Panc1 (cell line): Measurements from ENCODE around the gene INO80. TPM values are rescaled to one million over a fixed set of nuclear protein-coding genes. Genes with fewer than 3 reads are reported as not detected.

ENCODE experiments used
- ATAC-seq: fragments of 200-7000 bp; cut with Tn5 transposase; 2 replicates; pipeline ENCODE4 v1.9.1; 2020; ENCODE audit warnings: mild to moderate bottlenecking, moderate library complexity
- BruUV-seq: library from RNA; stranded (reverse); fragments of 400-500 nt; replicated peaks from 2 replicates; lab custom pipeline; 2021; lab: Mats Ljungman, UMichigan
- CTCF ChIA-PET: fragments of 300-600 bp; sonication (Branson Sonifier 250); formaldehyde crosslinking; loops from one replicate; lab custom pipeline; 2022; ENCODE audit warnings: antibody characterized with exemption; lab: Charles Lee
- POLR2A ChIA-PET: fragments of 300-600 bp; sonication (Branson Sonifier 250); formaldehyde crosslinking; loops from one replicate; lab custom pipeline; 2022; ENCODE audit warnings: antibody characterized with exemption; lab: Charles Lee
- DNase-seq: peaks from one replicate; pipeline ENCODE4 v3.0.0-alpha.2; 2010; ENCODE audit warnings: low read depth, low spot score
- H3K27ac ChIP-seq: 2 replicates; pipeline ENCODE4 v1.5.1; 2011; ENCODE audit warnings: mild to moderate bottlenecking, low read length, inconsistent platforms
- H3K27me3 ChIP-seq: fragments of 200-500 bp; sonication (Bioruptor generic); 2 replicates; pipeline ENCODE4 v1.6.0; 2014; ENCODE audit warnings: low read length, inconsistent platforms; ENCODE audit not compliant: control insufficient read depth, insufficient read depth
- H3K36me3 ChIP-seq: fragments of 200-500 bp; sonication (Bioruptor generic); 2 replicates; pipeline ENCODE4 v1.5.1; 2014; ENCODE audit warnings: inconsistent platforms, mild to moderate bottlenecking, low read length, moderate library complexity; ENCODE audit not compliant: control insufficient read depth, insufficient read depth
- H3K4me1 ChIP-seq: 2 replicates; pipeline ENCODE4 v1.5.1; 2011; ENCODE audit warnings: inconsistent platforms, mild to moderate bottlenecking, low read length, moderate library complexity; ENCODE audit not compliant: control insufficient read depth, insufficient read depth
- H3K4me3 ChIP-seq, 2 experiments: 2 replicates each; pipeline ENCODE4 v1.5.1; 2011 to 2012; ENCODE audit warnings: low read depth in 2 of 2, low read length in 2 of 2, mild to moderate bottlenecking in 2 of 2, inconsistent platforms in 1 of 2, moderate library complexity in 1 of 2
- H3K9me3 ChIP-seq: fragments of 200-500 bp; sonication (Bioruptor generic); 2 replicates; pipeline ENCODE4 v1.5.1; 2014; ENCODE audit warnings: low read depth, mild to moderate bottlenecking, inconsistent platforms, low read length, moderate library complexity; ENCODE audit not compliant: control insufficient read depth, insufficient read depth
- POLR2AphosphoS5 ChIP-seq: IDR thresholded peaks from 2 replicates; pipeline ENCODE4 v1.6.1; 2012; ENCODE audit warnings: mild to moderate bottlenecking, low read depth, low read length, moderate library complexity
- SIN3A ChIP-seq: IDR thresholded peaks from 2 replicates; pipeline ENCODE4 v1.6.1; 2012; ENCODE audit warnings: low read depth, mild to moderate bottlenecking, low read length, moderate library complexity, borderline replicate concordance; ENCODE audit not compliant: insufficient read depth
- TCF7L2 ChIP-seq: IDR thresholded peaks from 2 replicates; pipeline ENCODE4 v1.6.1; 2011; ENCODE audit warnings: mild to moderate bottlenecking, low read depth, low read length, inconsistent platforms
- in situ Hi-C: cut with HindIII; loops from 2 replicates; pipeline ENCODE4 v1.10.0; 2016; ENCODE audit warnings: low sequenced_read_pairs, low pct_unique_long_range_greater_than_20kb
- intact Hi-C: fragments of 100-400 bp; cut with micrococcal nuclease; formaldehyde crosslinking; loops from one replicate; pipeline ENCODE4 v1.10.0; 2022; ENCODE audit not compliant: unreplicated experiment
- total RNA-seq: library from RNA; stranded (reverse); gene quantifications from one replicate; pipeline ENCODE4 v1.2.1, GENCODE V29; 2021; ENCODE audit not compliant: unreplicated experiment
- TF ChIP-seq, protein P1 (sequence below), 2 experiments: IDR thresholded peaks; 2 replicates each; pipeline ENCODE4 v1.6.1; 2011 to 2012; ENCODE audit warnings: low read depth in 2 of 2, control low read depth in 1 of 2, low read length in 1 of 2, mild to moderate bottlenecking in 1 of 2, moderate library complexity in 1 of 2; ENCODE audit not compliant: insufficient read depth in 1 of 2
- TF ChIP-seq, protein P2 (sequence below): fragments of 450-650 bp; IDR thresholded peaks from 2 replicates; pipeline ENCODE4 v1.5.1; 2017; ENCODE audit warnings: mild to moderate bottlenecking

INO80 gene
- total RNA-seq, 1 experiment from 2014 or later, result 26.2 TPM

DNA sequence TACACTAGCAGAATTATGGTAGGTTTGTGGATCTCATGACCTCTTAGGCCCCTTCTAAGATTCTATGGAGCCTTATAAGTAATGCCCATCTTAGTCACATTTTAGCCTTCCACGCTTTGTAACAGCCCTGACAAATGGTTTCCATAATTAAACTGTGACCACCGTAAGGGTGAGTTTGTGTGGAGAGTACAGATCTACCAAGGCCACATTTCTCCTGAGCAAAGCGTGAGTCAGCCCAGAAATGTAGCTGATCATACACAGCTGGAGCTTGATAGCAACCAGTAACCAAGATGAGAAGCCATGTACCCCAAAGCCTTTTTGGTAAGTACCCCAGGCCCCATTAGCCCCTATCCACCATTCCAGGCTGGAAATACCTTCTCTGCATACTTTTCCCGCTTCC is 131.1 kb downstream of the INO80 start:
- BruUV-seq, result no TSS peak
- Histone ChIP-seq H3K4me3 (no peak overlapping the region), H3K9me3 (no peaks in the 10 kb centered on the region), H3K4me1 (no peaks in the 10 kb centered on the region), H3K27me3 (no peaks in the 10 kb centered on the region), H3K36me3 (peaks cover 35% of the 10 kb centered on the region), H3K27ac (no peak overlapping the region)
- TF ChIP-seq SIN3A, result no peak
- TF ChIP-seq, protein P1, sequence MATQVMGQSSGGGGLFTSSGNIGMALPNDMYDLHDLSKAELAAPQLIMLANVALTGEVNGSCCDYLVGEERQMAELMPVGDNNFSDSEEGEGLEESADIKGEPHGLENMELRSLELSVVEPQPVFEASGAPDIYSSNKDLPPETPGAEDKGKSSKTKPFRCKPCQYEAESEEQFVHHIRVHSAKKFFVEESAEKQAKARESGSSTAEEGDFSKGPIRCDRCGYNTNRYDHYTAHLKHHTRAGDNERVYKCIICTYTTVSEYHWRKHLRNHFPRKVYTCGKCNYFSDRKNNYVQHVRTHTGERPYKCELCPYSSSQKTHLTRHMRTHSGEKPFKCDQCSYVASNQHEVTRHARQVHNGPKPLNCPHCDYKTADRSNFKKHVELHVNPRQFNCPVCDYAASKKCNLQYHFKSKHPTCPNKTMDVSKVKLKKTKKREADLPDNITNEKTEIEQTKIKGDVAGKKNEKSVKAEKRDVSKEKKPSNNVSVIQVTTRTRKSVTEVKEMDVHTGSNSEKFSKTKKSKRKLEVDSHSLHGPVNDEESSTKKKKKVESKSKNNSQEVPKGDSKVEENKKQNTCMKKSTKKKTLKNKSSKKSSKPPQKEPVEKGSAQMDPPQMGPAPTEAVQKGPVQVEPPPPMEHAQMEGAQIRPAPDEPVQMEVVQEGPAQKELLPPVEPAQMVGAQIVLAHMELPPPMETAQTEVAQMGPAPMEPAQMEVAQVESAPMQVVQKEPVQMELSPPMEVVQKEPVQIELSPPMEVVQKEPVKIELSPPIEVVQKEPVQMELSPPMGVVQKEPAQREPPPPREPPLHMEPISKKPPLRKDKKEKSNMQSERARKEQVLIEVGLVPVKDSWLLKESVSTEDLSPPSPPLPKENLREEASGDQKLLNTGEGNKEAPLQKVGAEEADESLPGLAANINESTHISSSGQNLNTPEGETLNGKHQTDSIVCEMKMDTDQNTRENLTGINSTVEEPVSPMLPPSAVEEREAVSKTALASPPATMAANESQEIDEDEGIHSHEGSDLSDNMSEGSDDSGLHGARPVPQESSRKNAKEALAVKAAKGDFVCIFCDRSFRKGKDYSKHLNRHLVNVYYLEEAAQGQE (IDR thresholded peaks at IDR 0.05; ENCODE audit: insufficient read depth in 1 of 2, low read depth in 2 of 2, low read length in 1 of 2), result no peak
- TF ChIP-seq, protein P2, sequence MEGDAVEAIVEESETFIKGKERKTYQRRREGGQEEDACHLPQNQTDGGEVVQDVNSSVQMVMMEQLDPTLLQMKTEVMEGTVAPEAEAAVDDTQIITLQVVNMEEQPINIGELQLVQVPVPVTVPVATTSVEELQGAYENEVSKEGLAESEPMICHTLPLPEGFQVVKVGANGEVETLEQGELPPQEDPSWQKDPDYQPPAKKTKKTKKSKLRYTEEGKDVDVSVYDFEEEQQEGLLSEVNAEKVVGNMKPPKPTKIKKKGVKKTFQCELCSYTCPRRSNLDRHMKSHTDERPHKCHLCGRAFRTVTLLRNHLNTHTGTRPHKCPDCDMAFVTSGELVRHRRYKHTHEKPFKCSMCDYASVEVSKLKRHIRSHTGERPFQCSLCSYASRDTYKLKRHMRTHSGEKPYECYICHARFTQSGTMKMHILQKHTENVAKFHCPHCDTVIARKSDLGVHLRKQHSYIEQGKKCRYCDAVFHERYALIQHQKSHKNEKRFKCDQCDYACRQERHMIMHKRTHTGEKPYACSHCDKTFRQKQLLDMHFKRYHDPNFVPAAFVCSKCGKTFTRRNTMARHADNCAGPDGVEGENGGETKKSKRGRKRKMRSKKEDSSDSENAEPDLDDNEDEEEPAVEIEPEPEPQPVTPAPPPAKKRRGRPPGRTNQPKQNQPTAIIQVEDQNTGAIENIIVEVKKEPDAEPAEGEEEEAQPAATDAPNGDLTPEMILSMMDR, result no peak
- TF ChIP-seq POLR2AphosphoS5, result no peak
- TF ChIP-seq TCF7L2, result no peak
- intact Hi-C loops, result no loop called here
- ATAC-seq (no peak), DNase-seq (no peak)
- POLR2A ChIA-PET, result no interaction called here
- CTCF ChIA-PET, result interaction anchor here (0.6 kb wide), 1 partner anchor 43 kb away, joined by 3 read pairs; no protein-coding TSS in a partner anchor
- in situ Hi-C loops, result no loop called here

DNA sequence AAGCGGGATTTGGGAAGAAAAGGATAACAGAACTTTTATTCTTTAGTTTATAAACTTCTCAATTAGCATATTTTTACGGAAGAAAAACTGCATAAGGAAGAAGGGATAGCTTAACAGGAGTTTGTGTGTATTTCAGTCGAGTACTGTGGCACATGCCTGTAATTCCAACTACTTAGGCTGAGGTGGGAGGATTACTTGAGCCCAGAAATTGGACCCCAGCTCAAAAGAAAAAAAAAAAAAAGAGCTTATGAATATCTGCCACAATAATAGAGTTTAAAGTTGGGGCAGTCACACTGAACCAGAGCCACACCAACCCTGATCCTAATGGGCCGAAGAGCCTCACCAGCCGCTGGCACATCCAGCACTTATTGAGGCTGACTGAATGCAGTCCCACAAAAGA is 131.7 kb downstream of the INO80 start:
- H3K27ac ChIP-seq, result no peak overlapping the region
- CTCF ChIA-PET, result interaction anchor here (0.6 kb wide), 1 partner anchor 43 kb away, joined by 3 read pairs; no protein-coding TSS in a partner anchor
- no peaks in the 10 kb centered on the region for H3K4me1 ChIP-seq

More for the DNA sequence above, 131.7 kb downstream of the INO80 start:
- Histone ChIP-seq H3K27me3 (no peaks in the 10 kb centered on the region), H3K9me3 (no peaks in the 10 kb centered on the region), H3K36me3 (peaks cover 40% of the 10 kb centered on the region), H3K4me3 (no peak overlapping the region)
- in situ Hi-C loops, result no loop called here
- POLR2A ChIA-PET, result no interaction called here
- TF ChIP-seq, protein P1 (IDR thresholded peaks at IDR 0.05; ENCODE audit: insufficient read depth in 1 of 2, low read depth in 2 of 2, low read length in 1 of 2), result no peak
- TF ChIP-seq, protein P2, result no peak
- no peak for TF ChIP-seq TCF7L2
- TF ChIP-seq POLR2AphosphoS5, result no peak
- TF ChIP-seq SIN3A, result no peak
- ATAC-seq, result no peak
- intact Hi-C loops, result no loop called here
- no TSS peak for BruUV-seq
- DNase-seq, result no peak
